Activated CD8-positive, alpha-beta memory T cell treated with anti-CD3 and anti-CD28 coated beads for 36 hours (primary cell): Measurements from ENCODE around the gene NRAP. TPM values are rescaled to one million over a fixed set of nuclear protein-coding genes. Genes with fewer than 3 reads are reported as not detected.
"Not testable (repeated sequence)": the region's sequence is repeated elsewhere in the genome, so short reads cannot be mapped to it uniquely, and the experiment has no call there.

Source experiments
- CTCF ChIA-PET: fragments of 350-600 bp; sonication (Branson Sonifier 250); formaldehyde crosslinking; loops from one replicate; lab custom pipeline; 2021; ENCODE audit warnings: antibody characterized with exemption; lab: Charles Lee
- POLR2A ChIA-PET: fragments of 350-600 bp; sonication (Branson Sonifier 250); formaldehyde crosslinking; loops from one replicate; lab custom pipeline; 2021; ENCODE audit warnings: antibody characterized with exemption; lab: Charles Lee
- total RNA-seq, 2 experiments: library from RNA; stranded (reverse); gene quantifications; one replicate each; pipeline ENCODE4 v1.2.3, GENCODE V29; 2021

The NRAP gene
- total RNA-seq, 2 experiments from 2014 or later, result not detected

GRCh38 chr10:113683300-113683699 is 19.5 kb upstream of the NRAP start:
- POLR2A ChIA-PET, result no interaction called here
- CTCF ChIA-PET, result no interaction called here

GRCh38 chr10:113681533-113682470 is 18.0 kb upstream of the NRAP start:
- ChIA-PET CTCF (no interaction called here), POLR2A (no interaction called here)

GRCh38 chr10:113680190-113681111 is 16.6 kb upstream of the NRAP start:
- POLR2A ChIA-PET, result interaction anchor here (1.5 kb wide), 1 partner anchor 494 kb away, joined by 7 read pairs; the partner anchor contains the start of gene CCDC186
- CTCF ChIA-PET, result interaction anchor here (1.1 kb wide), 1 partner anchor 22 kb away, joined by 3 read pairs; no protein-coding TSS in a partner anchor

- CTCF ChIA-PET, result interaction anchor here (0.6 to 1.0 kb wide), 5 partner anchors 9 to 839 kb away, joined by 3 read pairs; no protein-coding TSS in a partner anchor
Observed at GRCh38 chr10:113679463-113680189, 15.8 kb upstream of the NRAP start, which contains the start of gene CASP7. TSS of gene CASP7 (plus strand) at chr10:113679912. CDS start at chr10:113697494, 17,582 bp downstream.

GRCh38 chr10:113666682-113667252 is 2.9 kb upstream of the NRAP start:
- POLR2A ChIA-PET, result no interaction called here
- CTCF ChIA-PET, result no interaction called here

More at GRCh38 chr10:113679463-113680189, 15.8 kb upstream of the NRAP start, which contains the start of gene CASP7:
- POLR2A ChIA-PET, result interaction anchor here (0.9 to 1.5 kb wide), 2 partner anchors 174 to 495 kb away, joined by 3 to 7 read pairs; partner anchors contain the start of genes CCDC186 and DCLRE1A

- POLR2A ChIA-PET, result no interaction called here
Observed at GRCh38 chr10:113665806-113666354, 2.0 kb upstream of the NRAP start.

GRCh38 chr10:113665352-113665751 is 1.5 kb upstream of the NRAP start:
- ChIA-PET CTCF (no interaction called here), POLR2A (no interaction called here)

More at GRCh38 chr10:113665806-113666354, 2.0 kb upstream of the NRAP start:
- CTCF ChIA-PET, result no interaction called here

- POLR2A ChIA-PET, result no interaction called here
- CTCF ChIA-PET, result no interaction called here
Observed at GRCh38 chr10:113663142-113663541, 699 bp downstream of the NRAP start.

- POLR2A ChIA-PET, result no interaction called here
- CTCF ChIA-PET, result no interaction called here
Observed at GRCh38 chr10:113661332-113661731, 2.5 kb downstream of the NRAP start.

- ChIA-PET POLR2A (no interaction called here), CTCF (no interaction called here)
Observed at GRCh38 chr10:113657544-113657943, 6.3 kb downstream of the NRAP start.

- POLR2A ChIA-PET, result no interaction called here
- CTCF ChIA-PET, result no interaction called here
Observed at GRCh38 chr10:113656896-113657295, 6.9 kb downstream of the NRAP start.

- POLR2A ChIA-PET, CTCF ChIA-PET: not testable (repeated sequence)
Observed at GRCh38 chr10:113652456-113652855, 11.4 kb downstream of the NRAP start.

GRCh38 chr10:113651898-113652297 is 11.9 kb downstream of the NRAP start:
- ChIA-PET CTCF (no interaction called here), POLR2A (no interaction called here)

GRCh38 chr10:113651021-113651420 is 12.8 kb downstream of the NRAP start:
- ChIA-PET CTCF (no interaction called here), POLR2A (no interaction called here)

GRCh38 chr10:113650172-113650571 is 13.7 kb downstream of the NRAP start:
- POLR2A ChIA-PET, result no interaction called here
- CTCF ChIA-PET, result no interaction called here

GRCh38 chr10:113648478-113648877 is 15.4 kb downstream of the NRAP start:
- CTCF ChIA-PET, result no interaction called here
- POLR2A ChIA-PET, result no interaction called here

- POLR2A ChIA-PET, result no interaction called here
- CTCF ChIA-PET, result no interaction called here
Observed at GRCh38 chr10:113647812-113648211, 16.0 kb downstream of the NRAP start.
